HFF-Myc (cell line): ENCODE data around the gene SELENOO.

Experiments
- DNase-seq: peaks from one replicate; pipeline ENCODE4 v3.0.0-alpha.2; 2011; ENCODE audit warnings: low read depth; ENCODE audit errors: extremely low read depth
- H3K4me3 ChIP-seq: replicated peaks from 2 replicates; pipeline ENCODE4 v1.5.1; 2011; ENCODE audit warnings: low read depth, mild to moderate bottlenecking, control low read depth, low read length
- CTCF ChIP-seq: IDR thresholded peaks from 2 replicates; pipeline ENCODE4 v1.5.1; 2012; ENCODE audit warnings: mild to moderate bottlenecking, low read depth, low read length, control low read depth; ENCODE audit errors: missing control alignments

The SELENOO gene

DNA sequence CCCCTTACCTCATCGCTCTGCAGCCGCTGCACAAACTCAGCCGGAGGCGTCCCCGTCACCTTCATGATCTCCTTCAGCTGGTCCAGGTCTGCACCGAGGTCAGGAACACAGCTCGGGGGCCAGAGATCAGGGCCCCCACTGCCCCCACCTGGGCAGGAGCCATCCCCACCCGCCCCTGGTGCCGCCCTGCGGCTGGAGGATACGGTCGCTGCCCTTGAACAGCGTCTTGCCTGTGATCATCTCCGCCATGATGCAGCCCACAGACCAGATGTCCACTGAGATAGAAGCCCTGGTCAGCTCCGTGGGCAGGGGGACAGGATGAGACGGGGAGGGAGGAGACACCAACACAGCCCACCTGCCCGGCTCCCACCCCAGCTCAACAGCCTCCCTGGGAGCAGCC lies 54.8 kb downstream of the SELENOO start:
- no peak for DNase-seq
- TF ChIP-seq CTCF = no peak
- H3K4me3 ChIP-seq = no peak overlapping the region

- TF ChIP-seq CTCF = no peak
These were observed 55.5 kb downstream of the SELENOO start for GRCh38 chr22:50256258-50256862.

DNA sequence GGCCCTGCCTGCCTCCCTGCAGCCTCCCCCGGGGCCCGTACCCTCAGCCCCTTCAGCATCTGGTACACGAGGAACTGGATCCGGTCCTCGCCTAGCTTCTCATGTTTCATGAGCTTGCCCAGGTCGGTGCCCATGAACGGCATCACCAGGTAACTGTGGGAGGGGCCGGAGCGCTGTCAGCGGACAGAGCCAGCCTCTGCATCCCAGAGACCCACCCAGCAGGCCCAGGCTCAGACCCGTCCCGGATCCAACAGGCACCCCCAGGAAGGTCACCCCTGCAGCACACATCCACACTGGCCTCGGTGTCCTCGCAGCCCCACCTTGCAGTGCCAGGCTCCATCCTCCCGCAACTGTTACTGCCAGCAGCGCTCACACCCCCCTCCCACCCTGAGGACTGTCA lies 56.2 kb downstream of the SELENOO start:
- no peak for DNase-seq
- no peak overlapping the region for H3K4me3 ChIP-seq
- no peak for TF ChIP-seq CTCF

More at GRCh38 chr22:50256258-50256862, 55.5 kb downstream of the SELENOO start:
- no peak overlapping the region for H3K4me3 ChIP-seq
- no peak for DNase-seq

GRCh38 chr22:50257451-50258360 lies 56.9 kb downstream of the SELENOO start:
- TF ChIP-seq CTCF = no peak
- DNase-seq = no peak
- H3K4me3 ChIP-seq = no peak overlapping the region

DNA sequence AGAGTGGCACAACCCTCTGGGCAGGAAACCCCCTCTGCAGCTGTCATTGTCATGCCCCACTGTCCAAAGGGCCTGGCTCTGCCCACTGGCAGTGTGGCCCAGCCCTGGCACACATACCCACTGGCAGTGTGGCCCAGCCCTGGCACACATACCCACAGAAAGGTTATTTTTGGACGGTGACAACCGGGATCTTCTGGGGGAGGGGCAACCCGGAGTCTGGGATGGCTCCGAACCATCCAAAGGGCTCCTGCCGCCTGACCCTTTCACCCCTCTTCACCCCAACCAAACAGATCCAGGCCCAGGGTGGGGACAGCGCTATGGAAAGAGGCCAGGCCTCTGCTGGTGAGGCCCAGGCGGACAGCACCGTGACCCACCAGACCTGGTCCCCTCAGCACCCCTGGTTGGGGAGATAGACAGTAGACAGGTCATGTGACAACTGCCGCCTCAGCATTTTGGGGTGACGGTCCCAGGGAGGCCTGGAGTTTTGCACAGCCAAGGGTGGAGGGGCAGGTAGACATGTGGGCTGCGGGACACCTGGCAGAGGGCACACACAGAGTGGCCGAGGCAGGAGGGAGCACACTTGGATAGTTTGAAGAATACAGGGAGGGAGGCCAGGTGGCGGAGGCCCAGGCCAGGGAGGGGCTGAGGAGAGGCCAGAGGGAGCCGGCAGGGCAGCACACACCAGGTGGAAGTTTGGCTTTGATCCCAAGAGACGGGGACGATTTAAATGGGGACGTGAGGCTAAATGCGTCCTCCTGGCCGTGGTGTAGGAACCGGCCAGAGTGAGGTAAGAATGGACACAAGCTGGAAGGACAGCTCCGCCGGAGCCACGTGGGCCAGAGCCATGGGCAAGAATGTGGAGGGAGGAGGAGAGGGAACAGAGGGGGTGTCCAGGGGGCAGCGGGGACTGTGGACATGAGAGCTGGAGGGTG lies 57.8 kb downstream of the SELENOO start:
- no peak overlapping the region for H3K4me3 ChIP-seq
- no peak for DNase-seq
- no peak for TF ChIP-seq CTCF

GRCh38 chr22:50259302-50259701 lies 58.5 kb downstream of the SELENOO start:
- no peak for TF ChIP-seq CTCF
- H3K4me3 ChIP-seq = no peak overlapping the region; the same call in 1 of the 2 replicates
- no peak for DNase-seq
